Trophoblast cell (in vitro differentiated cells and primary cell): ENCODE results near the gene FADS3. TPM values are rescaled to one million over a fixed set of nuclear protein-coding genes. Genes with fewer than 3 reads are reported as not detected.

Experiments used
- DNase-seq, 2 donors: peaks; one replicate each; pipeline ENCODE4 v3.0.0-alpha.2; 2016
- H2AFZ ChIP-seq: 2 replicates; pipeline ENCODE4 v1.6.1; 2013; ENCODE audit warnings: low read length, moderate library complexity, mild to moderate bottlenecking; ENCODE audit not compliant: insufficient read depth, poor library complexity
- H2AK5ac ChIP-seq: 2 replicates; pipeline ENCODE4 v1.6.1; 2013; ENCODE audit warnings: mild to moderate bottlenecking, low read length
- H2BK120ac ChIP-seq: 2 replicates; pipeline ENCODE4 v1.6.1; 2013; ENCODE audit warnings: low read length, mild to moderate bottlenecking, moderate library complexity; ENCODE audit not compliant: insufficient read depth, poor library complexity
- H2BK12ac ChIP-seq: 2 replicates; pipeline ENCODE4 v1.6.1; 2013; ENCODE audit warnings: mild to moderate bottlenecking, low read length, moderate library complexity
- H2BK5ac ChIP-seq: 2 replicates; pipeline ENCODE4 v1.6.1; 2013; ENCODE audit warnings: low read length, low read depth, moderate library complexity, mild to moderate bottlenecking; ENCODE audit not compliant: poor library complexity
- H3K14ac ChIP-seq: 2 replicates; pipeline ENCODE4 v1.6.1; 2013; ENCODE audit warnings: mild to moderate bottlenecking, low read length
- H3K18ac ChIP-seq: 2 replicates; pipeline ENCODE4 v1.6.1; 2013; ENCODE audit warnings: mild to moderate bottlenecking, low read length
- H3K23ac ChIP-seq: 2 replicates; pipeline ENCODE4 v1.6.1; 2013; ENCODE audit warnings: low read length
- H3K27ac ChIP-seq: 2 replicates; pipeline ENCODE4 v1.5.1; 2013; ENCODE audit warnings: low read depth, mild to moderate bottlenecking, inconsistent platforms, low read length, moderate library complexity
- H3K27me3 ChIP-seq: 2 replicates; pipeline ENCODE4 v1.6.1; 2013; ENCODE audit warnings: inconsistent platforms, mild to moderate bottlenecking, low read length, moderate library complexity; ENCODE audit not compliant: insufficient read depth
- H3K36me3 ChIP-seq, 2 experiments: 1 replicate in 1 of 2; 2 replicates in 1 of 2; pipeline ENCODE4 v1.6.1; 2013; ENCODE audit warnings: low read length in 2 of 2, mild to moderate bottlenecking in 2 of 2, moderate library complexity in 1 of 2; ENCODE audit not compliant: insufficient read depth in 2 of 2, control insufficient read depth in 1 of 2
- H3K4ac ChIP-seq: 2 replicates; pipeline ENCODE4 v1.6.1; 2013; ENCODE audit warnings: low read depth, mild to moderate bottlenecking, low read length, moderate library complexity
- H3K4me1 ChIP-seq, 2 experiments: 1 replicate in 1 of 2; 2 replicates in 1 of 2; pipeline ENCODE4 v1.6.1; 2013; ENCODE audit warnings: low read length in 2 of 2, mild to moderate bottlenecking in 2 of 2, moderate library complexity in 1 of 2; ENCODE audit not compliant: insufficient read depth in 2 of 2, control insufficient read depth in 1 of 2
- H3K4me2 ChIP-seq: 2 replicates; pipeline ENCODE4 v1.6.1; 2013; ENCODE audit warnings: inconsistent platforms, mild to moderate bottlenecking, low read length, moderate library complexity
- H3K4me3 ChIP-seq: 2 replicates; pipeline ENCODE4 v1.5.1; 2013; ENCODE audit warnings: mild to moderate bottlenecking, low read depth, low read length, inconsistent platforms
- H3K79me1 ChIP-seq: one replicate; pipeline ENCODE4 v1.6.1; 2013; ENCODE audit warnings: low read length
- H3K79me2 ChIP-seq: 2 replicates; pipeline ENCODE4 v1.6.1; 2013; ENCODE audit warnings: low read length, mild to moderate bottlenecking; ENCODE audit not compliant: control insufficient read depth, insufficient read depth, poor library complexity
- H3K9ac ChIP-seq: 2 replicates; pipeline ENCODE4 v1.6.1; 2013; ENCODE audit warnings: mild to moderate bottlenecking, low read length
- H3K9me3 ChIP-seq: 2 replicates; pipeline ENCODE4 v1.6.1; 2013; ENCODE audit warnings: low read depth, mild to moderate bottlenecking, control low read depth, inconsistent platforms, low read length; ENCODE audit not compliant: insufficient read depth
- H4K12ac ChIP-seq: 2 replicates; pipeline ENCODE4 v1.6.1; 2013; ENCODE audit warnings: low read depth, mild to moderate bottlenecking, low read length, moderate library complexity
- H4K8ac ChIP-seq: 2 replicates; pipeline ENCODE4 v1.6.1; 2013; ENCODE audit warnings: low read depth, mild to moderate bottlenecking, low read length, moderate library complexity
- H4K91ac ChIP-seq: one replicate; pipeline ENCODE4 v1.6.1; 2013; ENCODE audit warnings: low read depth, mild to moderate bottlenecking, low read length, moderate library complexity
- WGBS: extraction: QIAGEN DNeasy Blood & Tissue Kit; methylation state at CpG from one replicate; pipeline ENCODE4 v1.1.7; 2013; ENCODE audit warnings: missing lambda C conversion rate; ENCODE audit not compliant: insufficient read length, insufficient coverage; ENCODE audit errors: extremely low coverage; 5-methylcytosine and 5-hydroxymethylcytosine counted together
- polyA plus RNA-seq: library from polyadenylated mRNA; stranded (reverse); fragments of 200-250 nt; gene quantifications from 2 replicates; pipeline ENCODE4 v1.2.3, GENCODE V29; 2013

The FADS3 gene, protein sequence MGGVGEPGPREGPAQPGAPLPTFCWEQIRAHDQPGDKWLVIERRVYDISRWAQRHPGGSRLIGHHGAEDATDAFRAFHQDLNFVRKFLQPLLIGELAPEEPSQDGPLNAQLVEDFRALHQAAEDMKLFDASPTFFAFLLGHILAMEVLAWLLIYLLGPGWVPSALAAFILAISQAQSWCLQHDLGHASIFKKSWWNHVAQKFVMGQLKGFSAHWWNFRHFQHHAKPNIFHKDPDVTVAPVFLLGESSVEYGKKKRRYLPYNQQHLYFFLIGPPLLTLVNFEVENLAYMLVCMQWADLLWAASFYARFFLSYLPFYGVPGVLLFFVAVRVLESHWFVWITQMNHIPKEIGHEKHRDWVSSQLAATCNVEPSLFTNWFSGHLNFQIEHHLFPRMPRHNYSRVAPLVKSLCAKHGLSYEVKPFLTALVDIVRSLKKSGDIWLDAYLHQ
- polyA plus RNA-seq, result 290 and 330 TPM in 2 replicates

GRCh38 chr11:61891331-61892084, at the start of gene FADS3:
Gene FADS3 (minus strand): TSS chr11:61891545. CDS start chr11:61891381, 164 bp downstream.
- H2BK12ac ChIP-seq, result peak within 1 kb of the TSS; percentile 55
- peak within 1 kb of the TSS; percentile 74 for H4K8ac ChIP-seq

GRCh38 chr11:61940466-61940865, 49.1 kb upstream of the FADS3 start:
- no peak overlapping the region for H3K14ac ChIP-seq
- H3K79me2 ChIP-seq, result no peaks in the 10 kb centered on the region
- no peaks in the 10 kb centered on the region for H3K36me3 ChIP-seq
- H3K9ac ChIP-seq, result no peak overlapping the region
- no peak overlapping the region for H2BK12ac ChIP-seq
- H2BK120ac ChIP-seq, result no peak overlapping the region
- no peak for DNase-seq
- no peak overlapping the region for H3K23ac ChIP-seq
- no peak overlapping the region for H4K12ac ChIP-seq
- no peaks in the 10 kb centered on the region for H3K79me1 ChIP-seq
- H3K4ac ChIP-seq, result no peak overlapping the region
- H3K18ac ChIP-seq, result no peak overlapping the region
- no CpG with 5 or more reads among the region's 10 CpGs for WGBS
- H2AK5ac ChIP-seq, result no peak overlapping the region
- no peak overlapping the region for H4K8ac ChIP-seq
- no peak overlapping the region for H3K27ac ChIP-seq
- no peaks in the 10 kb centered on the region for H3K27me3 ChIP-seq
- no peak overlapping the region for H3K4me2 ChIP-seq
- H4K91ac ChIP-seq, result no peak overlapping the region
- H3K9me3 ChIP-seq, result peaks cover 2% of the 10 kb centered on the region
- H2BK5ac ChIP-seq, result no peak overlapping the region
- H3K4me1 ChIP-seq, result no peaks in the 10 kb centered on the region
- no peak overlapping the region for H2AFZ ChIP-seq
- no peak overlapping the region for H3K4me3 ChIP-seq

More at GRCh38 chr11:61891331-61892084, at the start of gene FADS3:
- peak within 1 kb of the TSS; percentile 54 for H2BK120ac ChIP-seq
- peak within 1 kb of the TSS; percentile 6 for H2BK5ac ChIP-seq
- H3K27me3 ChIP-seq, result no peaks in the 10 kb centered on the region
- no peak within 1 kb of the TSS for H4K12ac ChIP-seq
- H3K4me2 ChIP-seq, result peak within 1 kb of the TSS; percentile 99
- H3K79me2 ChIP-seq, result peaks cover 6% of the 10 kb centered on the region
- H3K4me3 ChIP-seq, result peak within 1 kb of the TSS; percentile 70
- H2AFZ ChIP-seq, result peak within 1 kb of the TSS; percentile 59
- peak within 1 kb of the TSS; percentile 66 for H4K91ac ChIP-seq
- no peaks in the 10 kb centered on the region for H3K36me3 ChIP-seq
- H3K4me1 ChIP-seq, result peaks cover 13 to 15% of the 10 kb centered on the region in 2 experiments
- no peak within 1 kb of the TSS for H3K9ac ChIP-seq
- peak within 1 kb of the TSS; percentile 23 for H3K27ac ChIP-seq
- H3K4ac ChIP-seq, result peak within 1 kb of the TSS; percentile 22
- peaks cover 1% of the 10 kb centered on the region for H3K9me3 ChIP-seq
- peaks cover 10% of the 10 kb centered on the region for H3K79me1 ChIP-seq
- peak within 1 kb of the TSS; percentile 62 for H2AK5ac ChIP-seq
- no CpG with 5 or more reads among the region's 96 CpGs for WGBS
- H3K23ac ChIP-seq, result no peak within 1 kb of the TSS
- H3K14ac ChIP-seq, result peak within 1 kb of the TSS; percentile 88
- peak; percentile 93 to 94 for DNase-seq
- H3K18ac ChIP-seq, result peak within 1 kb of the TSS; percentile 89

DNA sequence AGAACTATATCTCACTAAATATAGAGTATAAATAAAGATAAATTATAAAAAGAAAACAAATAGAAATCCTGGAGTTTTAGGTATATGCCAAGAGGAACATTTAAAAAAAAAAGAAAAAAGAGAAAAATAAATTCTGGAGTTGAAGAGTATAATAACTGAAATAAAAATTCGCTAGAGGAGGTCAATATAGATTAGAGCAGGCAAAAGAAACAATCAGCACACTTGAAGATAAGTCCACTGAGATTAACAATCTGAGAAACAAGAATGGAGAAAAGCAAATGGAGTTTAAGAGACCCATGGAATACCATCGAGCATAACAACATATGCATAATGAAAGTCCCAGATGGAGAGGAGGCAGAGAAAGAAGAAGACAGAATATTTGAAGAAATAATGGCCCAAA, 44.5 kb upstream of the FADS3 start:
- no peak overlapping the region for H4K91ac ChIP-seq
- no peaks in the 10 kb centered on the region for H3K79me1 ChIP-seq
- no peak overlapping the region for H4K8ac ChIP-seq
- no peak overlapping the region for H2BK12ac ChIP-seq
- H3K4ac ChIP-seq, result no peak overlapping the region
- no peak overlapping the region for H4K12ac ChIP-seq
- no peak overlapping the region for H2BK5ac ChIP-seq
- no peak overlapping the region for H2AK5ac ChIP-seq
- no peak overlapping the region for H3K14ac ChIP-seq
- H3K27me3 ChIP-seq, result no peaks in the 10 kb centered on the region
- no peak overlapping the region for H3K23ac ChIP-seq
- H3K4me3 ChIP-seq, result no peak overlapping the region
- DNase-seq, result no peak
- H3K9me3 ChIP-seq, result peaks cover 2% of the 10 kb centered on the region
- H2AFZ ChIP-seq, result no peak overlapping the region
- no peak overlapping the region for H3K18ac ChIP-seq
- H3K9ac ChIP-seq, result no peak overlapping the region
- no peak overlapping the region for H2BK120ac ChIP-seq
- no peak overlapping the region for H3K4me2 ChIP-seq
- no peaks in the 10 kb centered on the region for H3K79me2 ChIP-seq
- no peak overlapping the region for H3K27ac ChIP-seq
- WGBS, result no CpG with 5 or more reads among the region's 2 CpGs
- no peaks in the 10 kb centered on the region for H3K36me3 ChIP-seq
- no peaks in the 10 kb centered on the region for H3K4me1 ChIP-seq

DNA sequence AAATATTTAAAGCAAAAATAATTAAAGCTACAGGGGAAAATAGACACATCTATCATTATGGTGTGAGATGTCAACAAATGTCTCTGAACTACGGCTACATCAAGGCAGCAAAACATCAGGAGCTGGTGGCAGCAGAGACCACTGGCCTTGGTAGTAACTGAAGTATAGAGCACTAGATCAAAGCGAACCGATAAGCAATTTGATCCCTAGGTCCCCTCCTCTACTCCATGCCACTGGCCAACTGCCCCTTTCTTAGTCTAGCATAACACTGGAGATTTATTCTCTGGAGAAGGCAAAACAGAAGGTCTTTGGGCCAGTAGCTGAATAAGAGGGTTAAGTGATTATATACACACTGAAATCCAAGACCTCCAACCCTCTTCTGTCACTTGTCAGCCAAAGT, 39.6 kb upstream of the FADS3 start:
- no CpG with 5 or more reads among the region's 3 CpGs for WGBS
- no peaks in the 10 kb centered on the region for H3K36me3 ChIP-seq

More for the DNA sequence above, 39.6 kb upstream of the FADS3 start:
- H3K14ac ChIP-seq, result no peak overlapping the region
- no peak overlapping the region for H2AK5ac ChIP-seq
- no peak overlapping the region for H3K18ac ChIP-seq
- H4K8ac ChIP-seq, result no peak overlapping the region
- no peaks in the 10 kb centered on the region for H3K4me1 ChIP-seq
- H3K9me3 ChIP-seq, result no peaks in the 10 kb centered on the region
- H2BK12ac ChIP-seq, result no peak overlapping the region
- no peak overlapping the region for H3K27ac ChIP-seq
- H4K12ac ChIP-seq, result no peak overlapping the region
- no peak for DNase-seq
- H3K79me2 ChIP-seq, result no peaks in the 10 kb centered on the region
- no peak overlapping the region for H2BK5ac ChIP-seq
- no peak overlapping the region for H3K9ac ChIP-seq
- H4K91ac ChIP-seq, result no peak overlapping the region
- no peak overlapping the region for H2AFZ ChIP-seq
- no peaks in the 10 kb centered on the region for H3K79me1 ChIP-seq
- H3K27me3 ChIP-seq, result no peaks in the 10 kb centered on the region
- no peak overlapping the region for H3K4me2 ChIP-seq
- H3K23ac ChIP-seq, result no peak overlapping the region
- H2BK120ac ChIP-seq, result no peak overlapping the region
- H3K4ac ChIP-seq, result no peak overlapping the region
- H3K4me3 ChIP-seq, result no peak overlapping the region
